SK-N-DZ (cell line): Measurements from ENCODE around the gene MMEL1.

Experiments
- DNase-seq: peaks from one replicate; pipeline ENCODE4 v3.0.0-alpha.2; 2015; ENCODE audit warnings: low spot score

MMEL1 gene

DNA sequence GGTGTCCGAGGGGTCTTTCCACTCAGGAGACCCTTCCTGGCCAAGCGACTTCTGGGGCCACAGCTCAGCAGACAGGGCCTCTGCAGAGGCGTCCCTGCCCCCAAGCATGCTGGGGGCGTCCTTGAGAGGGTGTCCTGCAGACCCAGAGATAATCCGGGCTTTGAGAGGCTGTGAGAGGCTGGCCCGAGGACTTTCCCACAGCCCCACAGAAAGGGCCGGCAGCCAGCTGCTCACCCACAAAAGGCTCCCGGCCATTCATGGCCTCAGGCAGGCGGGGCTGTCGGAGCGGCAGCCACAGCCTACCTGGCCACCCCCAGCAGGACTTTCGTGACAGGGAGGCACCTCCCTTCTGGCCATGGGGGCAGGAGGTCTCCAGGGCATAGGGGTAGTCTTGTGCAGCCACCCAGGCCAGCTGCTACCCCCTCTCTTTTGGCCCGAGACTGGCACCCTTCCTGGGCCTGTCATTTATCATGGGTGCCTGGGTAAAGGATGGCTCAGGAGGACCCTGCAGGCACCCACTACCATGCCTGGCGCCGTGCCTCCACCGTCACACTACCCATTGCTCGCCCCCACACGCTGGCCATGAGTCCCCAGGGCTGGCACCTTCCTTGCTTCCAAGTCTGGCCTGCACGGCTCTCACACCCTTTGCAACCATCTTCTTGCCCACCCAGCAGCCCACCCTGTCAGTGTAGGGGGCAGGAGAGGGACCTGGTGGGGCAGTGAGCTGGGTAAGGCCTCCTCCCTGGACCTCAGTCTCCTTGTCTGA, 87.8 kb downstream of the MMEL1 start:
- DNase-seq, result no peak

DNA sequence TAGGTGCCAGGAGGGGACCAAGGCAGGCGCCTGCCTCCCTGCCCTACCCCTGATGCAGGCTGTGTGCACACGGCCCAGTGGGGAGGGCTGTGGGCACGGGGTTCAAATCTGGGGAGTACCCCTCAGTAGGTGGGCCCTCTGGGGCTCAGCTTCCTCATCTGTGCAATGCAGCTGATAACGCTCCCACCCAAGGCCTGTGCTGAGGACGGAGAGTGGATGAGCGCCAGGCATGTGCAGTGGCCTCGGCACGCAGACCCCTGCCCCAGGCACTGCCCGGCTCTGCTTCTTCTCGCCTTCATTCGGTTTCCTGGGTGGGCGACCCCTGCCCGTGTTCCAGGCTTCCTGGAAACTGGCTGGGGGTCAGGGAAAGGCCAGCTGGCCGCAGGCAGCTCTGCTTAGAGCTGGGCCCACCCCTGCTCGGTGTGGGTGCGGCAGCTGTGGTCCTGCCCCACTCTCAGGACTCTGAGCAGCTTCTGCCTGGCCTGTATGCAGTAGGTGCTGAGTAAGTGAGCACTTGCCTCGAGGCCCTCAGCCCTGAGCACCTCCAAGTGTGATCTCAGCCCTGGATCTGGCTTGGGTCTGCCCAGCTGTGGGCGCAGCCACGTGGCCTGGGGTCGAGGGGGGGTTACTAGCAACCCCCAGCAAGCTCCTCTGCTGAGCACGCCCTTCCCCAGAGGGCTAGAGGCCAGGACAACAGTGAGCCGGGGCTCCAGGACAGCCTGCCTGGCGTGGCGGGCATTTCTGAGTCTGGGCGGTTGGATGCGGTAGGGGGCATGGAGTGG, 88.5 kb downstream of the MMEL1 start:
- no peak for DNase-seq

- DNase-seq, result peak; percentile 63
Observed at GRCh38 chr1:2543543-2544092, 89.2 kb downstream of the MMEL1 start.

DNA sequence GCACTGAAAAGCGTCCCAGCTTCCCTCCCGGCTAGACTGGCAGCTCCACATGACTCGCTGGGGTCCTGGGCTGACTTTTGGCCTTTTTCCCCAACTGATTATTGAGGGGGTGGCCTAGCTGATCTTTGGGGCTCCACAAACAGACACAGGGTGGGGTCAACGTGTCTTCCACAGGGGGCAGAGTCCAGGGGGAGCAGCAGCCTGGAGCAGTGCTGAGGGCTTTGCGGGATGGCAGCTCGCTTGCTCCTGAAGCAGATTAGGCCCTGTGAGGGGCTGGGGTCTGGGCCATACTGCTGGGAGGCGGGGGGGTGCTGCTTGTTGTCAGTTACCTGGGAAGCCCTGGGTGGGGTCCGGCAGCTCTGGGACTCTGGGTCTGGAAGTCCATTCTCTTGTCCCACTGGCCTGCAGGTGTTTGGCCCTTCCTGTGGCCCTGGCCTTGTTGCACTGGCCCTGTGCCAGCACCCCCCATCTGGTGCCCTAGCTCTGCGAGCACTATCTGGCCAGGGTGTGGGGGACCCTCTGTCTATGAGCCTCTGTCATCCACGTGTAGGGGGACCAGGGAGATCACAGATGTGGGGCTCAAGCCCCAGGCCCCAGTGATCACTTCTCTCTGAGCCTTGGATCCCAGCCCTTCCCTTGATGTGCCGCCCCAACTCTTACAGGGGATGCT, 90.4 kb downstream of the MMEL1 start:
- no peak for DNase-seq

DNA sequence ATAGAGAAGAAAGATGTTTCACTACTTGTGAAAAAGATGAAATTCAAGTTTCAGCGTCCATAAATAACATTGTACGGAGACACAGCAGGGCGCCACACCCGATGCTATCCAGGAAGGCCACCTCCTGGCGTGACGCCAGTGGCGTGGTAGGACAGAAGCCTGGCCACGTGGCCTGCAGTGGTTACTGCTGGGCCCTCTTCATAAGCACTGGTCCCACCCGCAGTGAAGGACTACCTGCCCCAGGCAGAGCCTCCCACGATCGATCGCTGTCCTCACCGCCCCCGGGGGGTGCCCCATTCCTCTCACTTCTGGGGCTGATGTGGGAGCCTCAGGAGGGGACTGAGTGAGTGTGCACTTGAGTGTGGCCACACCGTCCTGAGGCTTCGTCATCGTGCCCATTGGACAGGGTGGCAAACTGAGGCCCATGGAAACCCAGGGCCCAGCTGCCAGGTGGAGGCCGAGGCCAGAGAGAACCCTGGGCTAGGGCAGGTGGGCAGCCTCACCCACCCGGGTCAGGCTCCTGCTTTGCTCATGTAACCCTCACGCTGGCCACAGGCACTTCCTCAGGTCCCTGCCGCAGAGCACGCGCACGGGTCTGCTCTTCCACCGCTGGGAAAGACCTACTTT, 91.1 kb downstream of the MMEL1 start:
- no peak for DNase-seq

DNA sequence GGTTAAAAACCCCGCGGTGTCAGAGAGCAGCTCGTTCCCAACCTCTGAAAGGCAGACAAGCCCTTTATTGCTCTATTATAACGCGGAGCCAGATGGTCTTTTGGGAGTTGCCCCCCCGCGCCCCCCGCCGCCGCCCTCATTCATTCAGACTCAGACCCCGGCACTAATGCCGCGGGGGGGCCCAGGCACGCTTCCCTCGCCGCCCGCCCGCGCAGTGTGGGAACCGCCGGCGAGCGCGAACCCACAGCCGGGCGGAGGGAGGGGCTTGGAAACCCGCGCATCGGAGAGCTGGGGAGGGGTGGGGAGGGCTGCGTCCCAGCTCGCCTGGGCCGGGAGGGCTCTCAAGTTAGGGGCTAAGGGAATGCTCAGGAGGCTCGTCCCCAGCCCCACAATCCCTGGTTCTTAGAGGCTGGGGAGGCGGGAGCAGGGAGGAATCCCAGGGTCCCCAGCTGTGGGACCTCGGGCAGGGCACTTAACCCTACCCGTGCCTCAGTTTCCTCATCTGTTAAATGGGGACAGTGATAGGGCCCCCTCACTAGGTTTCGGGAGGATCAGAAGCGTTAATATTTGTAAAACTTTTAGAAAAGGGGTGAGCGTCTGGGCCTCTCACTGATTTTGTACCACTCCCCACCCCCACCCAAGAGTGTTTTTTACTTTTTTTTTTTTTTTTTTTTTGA, 91.9 kb downstream of the MMEL1 start:
- DNase-seq, result no peak
